Ovary (tissue), 9 donors: ENCODE results near the gene CCDC63. TPM values are rescaled to one million over a fixed set of nuclear protein-coding genes. Genes with fewer than 3 reads are reported as not detected.
"Not testable (repeated sequence)": the region's sequence is repeated elsewhere in the genome, so short reads cannot be mapped to it uniquely, and the experiment has no call there.

Experiments
- DNase-seq, 5 donors: peaks; one replicate each; pipeline ENCODE4 v3.0.0-alpha.2; 2019 to 2020
- H3K27ac ChIP-seq, 2 donors: fragments of 200-600 bp; one replicate each; pipeline versions ENCODE4 v1.5.1 to v1.8.0; 2019 to 2022
- H3K27me3 ChIP-seq: fragments of 200-600 bp; one replicate; pipeline ENCODE4 v1.8.0; 2022
- H3K36me3 ChIP-seq: fragments of 200-600 bp; sonication (generic); one replicate; pipeline ENCODE4 v1.5.1; 2019
- H3K4me1 ChIP-seq: one replicate; pipeline ENCODE4 v1.8.1; 2013; ENCODE audit warnings: mild to moderate bottlenecking, moderate library complexity; ENCODE audit not compliant: insufficient read depth
- H3K4me3 ChIP-seq: fragments of 200-600 bp; sonication (generic); one replicate; pipeline ENCODE4 v1.5.1; 2017
- H3K9me3 ChIP-seq, 2 donors: fragments of 200-600 bp in 1 of 2; sonication (generic) in 1 of 2; one replicate each; pipeline versions ENCODE4 v1.5.1 to v1.8.1; 2013 to 2019; ENCODE audit warnings: mild to moderate bottlenecking in 1 of 2, moderate library complexity in 1 of 2
- EP300 ChIP-seq: sonication (generic); formaldehyde crosslinking; IDR thresholded peaks from one replicate; pipeline ENCODE4 v1.6.1; 2017; ENCODE audit warnings: antibody characterized with exemption
- POLR2A ChIP-seq: fragments of 450-650 bp; IDR thresholded peaks from one replicate; pipeline ENCODE4 v1.6.1; 2017; ENCODE audit warnings: antibody characterized with exemption, mild to moderate bottlenecking, moderate library complexity
- WGBS, 3 donors: extraction: QIAGEN DNeasy Blood & Tissue Kit in 1 of 3; methylation state at CpG; one replicate each; pipeline versions ENCODE4 v1.1.5 to v1.1.7; 2013 to 2017; 5-methylcytosine and 5-hydroxymethylcytosine counted together
- intact Hi-C, 4 donors: fragments of 100-400 bp; cut with DNase I; formaldehyde crosslinking; loops; one replicate each; pipeline versions ENCODE4 v1.11.0 to v1.15.1; 2022 to 2023
- polyA plus RNA-seq, 2 donors: library from polyadenylated mRNA; stranded (reverse); fragments of 200-250 nt in 1 of 2; fragments of 350-450 nt in 1 of 2; fragmentation: Illumina TruSeq in 1 of 2; extraction: RNeasy Lipid Tissue Mini Kit (QIAGEN cat#74804) in 1 of 2; gene quantifications; one replicate each; pipeline ENCODE4 v1.2.3, GENCODE V29; 2013 to 2014
- total RNA-seq, 7 donors: library from RNA; depleted of rRNA in 2 of 7; stranded (reverse); fragments of >200 nt in 2 of 7; fragmentation: NEBNext Ultra II Directional in 3 of 7; extraction: Animal tissue kit (Norgen Biotek cat#: 25700) in 3 of 7; gene quantifications; one replicate each; pipeline versions ENCODE4 v1.1.0 to v1.2.4, GENCODE V29; 2016 to 2023
- TF ChIP-seq, protein P1 (sequence below), 3 donors: fragments of 450-650 bp in 2 of 3; fragments of 200-600 bp in 1 of 3; IDR thresholded peaks; one replicate each; pipeline versions ENCODE4 v1.5.1 to v1.8.0; 2016 to 2022; ENCODE audit warnings: antibody characterized with exemption in 3 of 3, mild to moderate bottlenecking in 1 of 3
- donor health status: DM: no; HTN: no; CAD: no; lungs with moderate emphysema.
- donor health status: DM: no; HTN: no; CAD: no.
- donor health status: Bipolar disorder and iron deficiency.
- donor health status: DM: yes; HTN: yes; CAD: no.
- donor health status: DM: no; HTN: no; CAD: no.
- donor health status: DM: yes; HTN: yes; CAD: no.

Gene CCDC63
- total and polyA plus RNA-seq, 9 donors = not detected

DNA sequence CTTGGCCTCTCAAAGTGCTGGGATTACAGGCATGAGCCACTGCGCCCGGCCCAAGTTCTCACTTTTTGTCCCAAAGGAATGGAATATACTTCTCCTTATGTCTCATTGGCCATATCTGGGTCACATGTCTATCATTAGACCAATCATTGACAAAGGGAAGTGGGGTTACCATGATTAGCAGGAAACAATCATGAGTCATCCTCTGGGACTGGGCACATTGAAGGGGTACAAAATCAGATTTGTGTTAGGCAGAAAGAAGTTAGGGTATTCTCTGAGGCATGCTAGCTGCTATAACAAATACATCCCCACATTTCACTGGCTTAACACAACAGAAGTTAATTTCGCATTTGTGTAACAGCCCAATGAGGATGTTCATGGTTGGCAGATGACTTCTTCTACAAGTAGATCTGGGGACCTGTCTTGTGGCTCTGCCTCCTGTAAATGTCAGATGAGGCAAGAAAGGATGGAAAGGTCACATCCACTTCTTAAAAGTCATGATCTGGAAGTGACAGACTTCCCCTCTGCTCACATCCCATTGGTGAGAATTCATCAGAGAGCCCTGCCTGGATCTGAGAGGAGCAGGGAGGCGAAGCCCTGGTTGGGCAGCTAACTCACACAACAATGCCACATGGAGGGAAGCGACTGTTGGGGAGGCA lies 3.1 kb downstream of the CCDC63 start:
- no peaks in the 10 kb centered on the region for H3K9me3 ChIP-seq
- no peaks in the 10 kb centered on the region for H3K36me3 ChIP-seq
- WGBS, 3 donors = 92 to 96% (median 92%) methylated on average over 5 of the region's 5 CpGs
- intact Hi-C loops = no loop called here
- no peak overlapping the region for H3K27ac ChIP-seq
- no peaks in the 10 kb centered on the region for H3K27me3 ChIP-seq
- H3K4me1 ChIP-seq = peaks cover 7% of the 10 kb centered on the region
- TF ChIP-seq, protein P1, sequence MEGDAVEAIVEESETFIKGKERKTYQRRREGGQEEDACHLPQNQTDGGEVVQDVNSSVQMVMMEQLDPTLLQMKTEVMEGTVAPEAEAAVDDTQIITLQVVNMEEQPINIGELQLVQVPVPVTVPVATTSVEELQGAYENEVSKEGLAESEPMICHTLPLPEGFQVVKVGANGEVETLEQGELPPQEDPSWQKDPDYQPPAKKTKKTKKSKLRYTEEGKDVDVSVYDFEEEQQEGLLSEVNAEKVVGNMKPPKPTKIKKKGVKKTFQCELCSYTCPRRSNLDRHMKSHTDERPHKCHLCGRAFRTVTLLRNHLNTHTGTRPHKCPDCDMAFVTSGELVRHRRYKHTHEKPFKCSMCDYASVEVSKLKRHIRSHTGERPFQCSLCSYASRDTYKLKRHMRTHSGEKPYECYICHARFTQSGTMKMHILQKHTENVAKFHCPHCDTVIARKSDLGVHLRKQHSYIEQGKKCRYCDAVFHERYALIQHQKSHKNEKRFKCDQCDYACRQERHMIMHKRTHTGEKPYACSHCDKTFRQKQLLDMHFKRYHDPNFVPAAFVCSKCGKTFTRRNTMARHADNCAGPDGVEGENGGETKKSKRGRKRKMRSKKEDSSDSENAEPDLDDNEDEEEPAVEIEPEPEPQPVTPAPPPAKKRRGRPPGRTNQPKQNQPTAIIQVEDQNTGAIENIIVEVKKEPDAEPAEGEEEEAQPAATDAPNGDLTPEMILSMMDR (IDR thresholded peaks at IDR 0.05) = no peak
- TF ChIP-seq EP300 = no peak
- no peak for TF ChIP-seq POLR2A
- no peak for DNase-seq
- H3K4me3 ChIP-seq = no peak overlapping the region

DNA sequence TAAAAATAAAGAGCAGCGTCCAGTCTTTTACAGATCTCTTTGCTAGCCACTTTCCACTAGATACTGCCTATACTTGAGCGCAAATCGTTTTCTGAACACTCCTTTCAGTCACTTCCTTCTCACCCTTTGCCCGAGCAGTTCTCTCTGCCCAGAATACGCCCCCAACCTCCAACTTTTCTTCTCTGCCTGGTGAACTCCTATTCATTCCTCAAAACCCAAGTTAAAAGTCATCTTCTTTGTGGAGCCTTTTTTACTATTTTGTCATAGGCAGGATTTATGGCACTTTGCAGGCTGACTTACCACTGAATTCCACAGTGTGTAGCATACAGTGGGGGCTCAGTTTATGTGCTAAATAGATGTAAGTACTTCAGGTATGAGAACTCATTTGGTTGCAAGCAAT lies 4.0 kb downstream of the CCDC63 start:
- H3K4me3 ChIP-seq = no peak overlapping the region
- 66 to 78% (median 77%) methylated on average over 5 of the region's 5 CpGs for WGBS, 3 donors
- no peak for DNase-seq
- no peaks in the 10 kb centered on the region for H3K36me3 ChIP-seq
- TF ChIP-seq EP300 (no peak), POLR2A (no peak)
- TF ChIP-seq, protein P1 (IDR thresholded peaks at IDR 0.05) = no peak
- intact Hi-C loops = no loop called here
- no peaks in the 10 kb centered on the region for H3K27me3 ChIP-seq
- H3K27ac ChIP-seq = no peak overlapping the region
- H3K4me1 ChIP-seq = peaks cover 7% of the 10 kb centered on the region
- H3K9me3 ChIP-seq = no peaks in the 10 kb centered on the region

- no peaks in the 10 kb centered on the region for H3K9me3 ChIP-seq
- H3K27ac ChIP-seq = no peak overlapping the region
- intact Hi-C loops = no loop called here
- TF ChIP-seq EP300 (no peak), POLR2A (no peak)
- H3K36me3 ChIP-seq = no peaks in the 10 kb centered on the region
- H3K27me3 ChIP-seq = no peaks in the 10 kb centered on the region
- peaks cover 4% of the 10 kb centered on the region for H3K4me1 ChIP-seq
- WGBS, 3 donors = 20 to 35% (median 20%) methylated on average over 4 of the region's 4 CpGs
- no peak for DNase-seq
- no peak overlapping the region for H3K4me3 ChIP-seq
These were observed 7.0 kb downstream of the CCDC63 start for GRCh38 chr12:110853836-110854235.

- no peak for TF ChIP-seq POLR2A
- TF ChIP-seq, protein P1 (IDR thresholded peaks at IDR 0.05) = no peak
- no peak for TF ChIP-seq EP300
- Histone ChIP-seq H3K36me3 (no peaks in the 10 kb centered on the region), H3K4me3 (no peak overlapping the region), H3K27ac (no peak overlapping the region), H3K27me3 (no peaks in the 10 kb centered on the region), H3K9me3 (no peaks in the 10 kb centered on the region), H3K4me1 (peaks cover 4% of the 10 kb centered on the region)
- 78 to 81% (median 80%) methylated on average over 4 of the region's 4 CpGs for WGBS, 3 donors
- DNase-seq = no peak
- intact Hi-C loops = no loop called here
These were observed 9.8 kb downstream of the CCDC63 start for GRCh38 chr12:110856542-110856941.

GRCh38 chr12:110857528-110857927 lies 10.7 kb downstream of the CCDC63 start:
- Histone ChIP-seq H3K27ac (no peak overlapping the region), H3K9me3 (no peaks in the 10 kb centered on the region), H3K4me3 (no peak overlapping the region), H3K4me1 (peaks cover 4% of the 10 kb centered on the region), H3K27me3 (no peaks in the 10 kb centered on the region), H3K36me3 (no peaks in the 10 kb centered on the region)
- intact Hi-C loops = no loop called here
- DNase-seq = no peak
- TF ChIP-seq, protein P1 (IDR thresholded peaks at IDR 0.05) = no peak
- no peak for TF ChIP-seq POLR2A
- no peak for TF ChIP-seq EP300
- 80 to 83% (median 83%) methylated on average over 5 of the region's 5 CpGs for WGBS, 3 donors

DNA sequence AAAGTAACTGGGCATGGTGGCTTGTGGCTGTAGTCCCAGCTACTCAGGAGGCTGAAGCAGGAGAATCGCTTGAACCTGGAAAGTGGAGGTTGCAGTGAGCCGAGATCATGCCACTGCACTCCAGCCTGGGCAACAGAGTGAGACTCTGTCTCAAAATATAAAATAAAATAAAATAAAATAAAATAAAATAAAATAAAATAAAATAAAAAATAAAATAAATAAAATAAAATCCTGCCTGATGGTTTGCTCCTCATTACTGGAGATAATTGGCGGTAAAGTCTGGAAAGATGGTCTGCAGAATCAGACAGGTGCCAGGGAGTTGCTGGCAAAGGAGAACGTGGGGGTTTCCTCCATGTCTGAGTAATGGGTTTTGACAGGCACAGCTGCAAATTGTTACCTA lies 11.2 kb downstream of the CCDC63 start:
- H3K4me3 ChIP-seq, H3K27me3 ChIP-seq, H3K4me1 ChIP-seq, DNase-seq, intact Hi-C loops, H3K36me3 ChIP-seq, H3K27ac ChIP-seq, H3K9me3 ChIP-seq: not testable (repeated sequence)
- 89 to 90% (median 89%) methylated on average over 4 of the region's 4 CpGs for WGBS, 3 donors
